Measurements from ENCODE around the gene ATP2B1.

GRCh38 chr12:89546151-89546550, 162.5 kb downstream of the ATP2B1 start:
- no peak for TF ChIP-seq GATA2 (IDR thresholded peaks at IDR 0.05; ENCODE audit: low read depth, low read length)
- no peak for TF ChIP-seq GATA3 (IDR thresholded peaks at IDR 0.05; ENCODE audit: low read depth, low read length)

Data from SH-SY5Y (cell line).